Fibroblast of pulmonary artery (primary cell): ENCODE measurements around the gene POLR2J3.
"Not testable (repeated sequence)": the region's sequence is repeated elsewhere in the genome, so short reads cannot be mapped to it uniquely, and the experiment has no call there.

Source experiments
- DNase-seq: peaks from one replicate; pipeline ENCODE4 v3.0.0-alpha.2; 2010; ENCODE audit warnings: low read depth
- H3K4me3 ChIP-seq: replicated peaks from 2 replicates; pipeline ENCODE4 v1.5.1; 2011; ENCODE audit warnings: low read depth, mild to moderate bottlenecking, control low read depth, low read length, moderate library complexity
- TF ChIP-seq, protein P1 (sequence below): IDR thresholded peaks from 2 replicates; pipeline ENCODE4 v1.5.1; 2011; ENCODE audit warnings: mild to moderate bottlenecking, control low read depth, low read length, inconsistent platforms; ENCODE audit errors: missing control alignments

Gene POLR2J3

DNA sequence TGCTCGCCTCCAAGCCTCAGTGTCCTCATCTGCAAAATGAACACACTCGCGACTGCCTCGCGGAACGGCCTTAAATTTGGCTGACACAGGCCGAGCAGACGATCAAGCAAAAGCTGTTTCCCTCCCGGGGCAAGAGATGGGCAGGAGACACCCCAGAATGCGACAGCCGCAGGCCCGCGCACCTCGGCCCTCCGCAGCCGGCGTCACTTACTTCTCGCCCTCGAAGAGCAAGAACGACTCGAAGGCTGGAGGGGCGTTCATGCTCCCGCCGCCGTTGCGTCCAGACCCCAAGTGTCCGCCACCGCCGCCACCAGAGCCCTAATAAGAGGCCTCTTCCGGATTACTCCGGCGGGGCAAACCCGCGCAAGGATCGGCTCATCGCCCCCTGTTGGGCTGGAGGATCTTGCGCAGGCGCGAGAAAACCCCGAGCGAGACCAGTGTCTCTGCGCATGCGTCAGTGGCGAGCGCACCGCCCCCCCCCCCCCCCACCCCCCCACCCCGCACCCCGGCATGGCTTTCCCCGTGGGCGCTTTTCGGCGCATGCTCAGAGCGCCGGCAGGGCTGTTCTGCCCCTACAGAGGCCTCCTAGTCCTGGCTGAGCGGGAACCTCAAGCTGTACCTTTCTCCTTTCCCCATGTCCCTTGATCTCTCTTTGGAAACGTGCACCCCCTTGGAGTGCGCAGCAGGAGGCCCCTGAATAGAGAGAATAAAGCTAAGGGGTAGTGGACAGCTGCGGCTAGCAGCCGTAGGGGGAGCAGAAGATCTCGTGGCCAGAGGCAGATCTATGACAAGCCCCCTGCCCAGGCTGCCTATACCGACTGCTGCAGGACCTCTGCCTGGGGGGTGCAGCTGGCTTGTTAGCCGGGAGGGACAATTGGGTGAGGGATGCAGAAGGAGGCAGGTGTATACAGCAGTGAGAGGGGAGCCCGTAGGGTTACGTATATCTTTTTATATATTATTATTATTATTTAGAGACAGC is at the start of gene POLR2J3:
POLR2J3 (minus strand) TSS at position 323 of the 979 bp plus-strand sequence; CDS start at position 261, 62 bp downstream.
- peak within 1 kb of the TSS; percentile 56 for H3K4me3 ChIP-seq
- DNase-seq: peak; percentile 96
- TF ChIP-seq, protein P1, sequence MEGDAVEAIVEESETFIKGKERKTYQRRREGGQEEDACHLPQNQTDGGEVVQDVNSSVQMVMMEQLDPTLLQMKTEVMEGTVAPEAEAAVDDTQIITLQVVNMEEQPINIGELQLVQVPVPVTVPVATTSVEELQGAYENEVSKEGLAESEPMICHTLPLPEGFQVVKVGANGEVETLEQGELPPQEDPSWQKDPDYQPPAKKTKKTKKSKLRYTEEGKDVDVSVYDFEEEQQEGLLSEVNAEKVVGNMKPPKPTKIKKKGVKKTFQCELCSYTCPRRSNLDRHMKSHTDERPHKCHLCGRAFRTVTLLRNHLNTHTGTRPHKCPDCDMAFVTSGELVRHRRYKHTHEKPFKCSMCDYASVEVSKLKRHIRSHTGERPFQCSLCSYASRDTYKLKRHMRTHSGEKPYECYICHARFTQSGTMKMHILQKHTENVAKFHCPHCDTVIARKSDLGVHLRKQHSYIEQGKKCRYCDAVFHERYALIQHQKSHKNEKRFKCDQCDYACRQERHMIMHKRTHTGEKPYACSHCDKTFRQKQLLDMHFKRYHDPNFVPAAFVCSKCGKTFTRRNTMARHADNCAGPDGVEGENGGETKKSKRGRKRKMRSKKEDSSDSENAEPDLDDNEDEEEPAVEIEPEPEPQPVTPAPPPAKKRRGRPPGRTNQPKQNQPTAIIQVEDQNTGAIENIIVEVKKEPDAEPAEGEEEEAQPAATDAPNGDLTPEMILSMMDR: peak; percentile 40

DNA sequence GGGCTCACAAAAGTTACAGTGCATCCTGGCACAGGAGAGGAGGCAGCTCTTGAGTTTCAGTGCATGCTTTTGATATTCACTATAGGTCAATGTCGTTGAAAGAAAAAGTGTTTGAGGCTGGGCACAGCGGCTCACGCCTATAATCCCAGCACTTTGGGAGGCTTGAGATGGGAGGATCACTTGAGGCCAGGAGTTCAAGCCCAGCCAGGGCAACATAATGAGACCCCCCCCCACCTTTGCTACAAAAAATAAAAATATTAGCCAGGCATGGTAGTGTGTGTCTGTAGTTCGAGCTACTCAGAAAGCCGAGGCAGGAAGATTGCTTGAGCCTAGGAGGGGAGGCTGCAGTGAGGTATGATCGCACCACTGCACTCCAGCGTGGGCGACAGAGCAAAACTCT is 45.7 kb upstream of the POLR2J3 start:
- not testable (repeated sequence) for H3K4me3 ChIP-seq, DNase-seq

DNA sequence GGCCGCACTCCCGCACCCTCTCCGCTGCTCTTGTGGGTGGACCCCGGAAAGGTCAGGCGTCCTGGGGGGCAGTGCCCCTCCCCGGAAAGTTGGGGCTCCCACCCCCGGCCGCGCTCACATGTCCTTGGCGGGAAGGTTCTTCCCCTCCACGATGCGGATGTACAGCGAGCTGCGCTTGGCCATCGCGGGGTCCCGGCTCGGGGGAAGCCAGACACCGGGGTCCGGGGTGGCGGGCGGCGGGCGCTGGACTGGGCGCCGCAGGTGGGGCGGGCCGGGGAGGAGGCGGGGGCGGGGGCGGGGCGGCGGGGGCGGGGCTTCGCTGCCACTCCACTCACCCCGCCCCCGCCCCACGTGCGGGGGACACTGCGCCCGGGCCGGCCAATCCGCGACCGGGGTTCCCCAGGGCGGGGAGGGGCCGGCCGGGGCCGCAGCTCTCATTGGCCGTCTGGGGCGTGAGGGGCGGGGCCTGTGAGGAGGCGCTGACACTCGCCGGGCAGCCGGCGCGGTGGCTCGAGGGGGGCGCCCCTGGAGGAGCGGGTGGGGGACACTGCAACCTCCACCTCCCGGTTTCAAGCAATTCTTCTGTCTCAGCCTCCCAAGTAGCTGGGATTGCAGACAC is 44.2 kb upstream of the POLR2J3 start, which contains the start of gene RASA4:
RASA4 (minus strand) TSS at position 250 of the 619 bp plus-strand sequence; CDS start at position 183, 67 bp downstream.
- not testable (repeated sequence) for DNase-seq
- peak within 1 kb of the TSS; percentile 47 for H3K4me3 ChIP-seq

DNA sequence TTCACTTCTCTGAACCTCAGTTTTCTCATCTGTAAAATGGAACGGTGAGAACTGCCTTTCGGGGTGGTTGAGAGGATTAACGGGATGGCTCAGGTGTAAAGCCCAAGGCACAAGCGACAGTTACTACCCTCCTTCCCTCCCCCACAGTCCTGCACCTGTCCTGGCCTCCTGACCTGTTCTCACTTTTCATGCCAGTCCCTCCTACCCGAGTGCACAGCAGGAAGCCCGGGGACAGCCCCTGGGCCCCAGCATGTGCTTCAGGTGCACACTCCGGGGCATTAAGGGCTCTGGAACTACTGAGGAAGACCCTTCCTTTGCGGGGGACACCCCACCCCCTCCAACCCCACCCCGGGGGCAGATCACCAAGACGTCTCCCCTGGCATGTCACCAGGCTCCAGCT is 43.5 kb upstream of the POLR2J3 start:
- not testable (repeated sequence) for DNase-seq, H3K4me3 ChIP-seq

DNA sequence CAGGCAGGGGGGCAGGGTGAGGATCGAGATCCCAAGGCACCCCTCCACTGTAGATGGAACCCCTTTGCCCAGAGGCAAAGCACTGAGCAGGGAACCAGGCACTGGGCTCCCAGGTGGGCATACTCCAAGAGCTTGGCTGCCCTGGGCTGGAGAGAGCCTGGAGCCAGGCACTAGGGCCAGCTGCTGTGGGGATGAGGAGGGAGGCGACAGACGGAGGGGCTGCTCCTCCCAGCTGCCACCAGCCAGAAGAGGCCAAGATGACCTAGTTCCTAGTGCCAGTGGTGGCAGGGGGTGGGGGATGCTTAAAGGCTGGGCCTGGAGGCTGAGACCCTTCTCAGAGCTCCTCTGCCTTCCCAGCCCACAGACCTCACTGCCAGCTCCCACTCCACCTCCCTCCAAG is 42.5 kb upstream of the POLR2J3 start:
- DNase-seq, H3K4me3 ChIP-seq: not testable (repeated sequence)

DNA sequence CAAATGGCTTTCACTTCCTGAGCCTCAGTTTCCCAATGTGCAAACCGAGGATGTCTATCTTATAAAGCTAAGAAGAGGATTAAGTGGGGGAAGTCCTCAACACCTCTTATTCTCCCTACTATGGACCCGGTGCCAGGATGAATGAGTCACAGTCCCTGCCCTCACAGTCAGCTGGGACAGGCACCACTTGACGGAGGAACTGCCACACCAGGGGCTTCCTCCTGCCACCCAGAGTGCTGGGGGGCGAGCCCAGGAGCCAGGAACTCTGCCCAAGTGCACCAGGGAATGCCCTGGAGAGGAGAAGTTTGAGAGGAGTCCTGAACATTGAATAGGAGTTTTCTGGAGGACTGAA is 41.9 kb upstream of the POLR2J3 start:
- not testable (repeated sequence) for DNase-seq, H3K4me3 ChIP-seq

DNA sequence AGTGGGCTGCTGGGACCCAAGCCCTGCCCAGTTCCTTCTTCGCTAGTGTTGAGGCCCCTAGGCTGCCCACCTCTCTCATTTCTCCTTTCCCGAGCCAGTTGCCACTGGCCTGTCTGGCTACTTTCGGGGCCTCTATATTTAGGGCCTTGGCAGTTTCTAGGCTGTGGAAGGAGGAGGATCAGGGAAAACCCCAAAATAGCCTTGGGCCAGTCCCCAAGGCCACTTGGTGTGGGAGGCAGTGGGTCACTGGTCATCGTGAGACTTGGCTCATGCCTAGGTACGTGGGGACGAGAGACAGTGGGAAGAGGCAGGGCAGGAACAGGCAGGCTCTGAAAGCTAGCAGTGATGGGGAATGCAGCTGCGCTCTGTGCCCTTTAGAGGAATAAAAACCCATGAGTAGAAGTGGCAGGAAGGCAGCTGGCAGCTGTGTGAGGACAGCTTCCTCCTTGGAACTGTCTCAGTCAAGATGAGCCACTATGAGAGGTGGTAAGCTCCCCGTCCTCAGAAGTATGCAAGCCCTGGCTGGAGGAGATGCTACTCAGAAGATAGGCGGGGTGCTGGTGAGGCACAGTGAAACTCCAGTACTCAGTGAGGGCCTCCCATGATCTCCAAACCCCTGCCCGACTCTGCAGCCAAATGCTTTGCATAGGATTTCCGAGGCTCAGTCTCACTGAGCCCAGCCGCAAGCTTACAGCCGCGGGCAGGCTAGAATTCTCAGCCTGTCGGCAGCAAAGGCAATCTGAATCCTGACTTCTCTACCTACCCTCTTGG is 41.4 kb upstream of the POLR2J3 start:
- DNase-seq, H3K4me3 ChIP-seq: not testable (repeated sequence)

DNA sequence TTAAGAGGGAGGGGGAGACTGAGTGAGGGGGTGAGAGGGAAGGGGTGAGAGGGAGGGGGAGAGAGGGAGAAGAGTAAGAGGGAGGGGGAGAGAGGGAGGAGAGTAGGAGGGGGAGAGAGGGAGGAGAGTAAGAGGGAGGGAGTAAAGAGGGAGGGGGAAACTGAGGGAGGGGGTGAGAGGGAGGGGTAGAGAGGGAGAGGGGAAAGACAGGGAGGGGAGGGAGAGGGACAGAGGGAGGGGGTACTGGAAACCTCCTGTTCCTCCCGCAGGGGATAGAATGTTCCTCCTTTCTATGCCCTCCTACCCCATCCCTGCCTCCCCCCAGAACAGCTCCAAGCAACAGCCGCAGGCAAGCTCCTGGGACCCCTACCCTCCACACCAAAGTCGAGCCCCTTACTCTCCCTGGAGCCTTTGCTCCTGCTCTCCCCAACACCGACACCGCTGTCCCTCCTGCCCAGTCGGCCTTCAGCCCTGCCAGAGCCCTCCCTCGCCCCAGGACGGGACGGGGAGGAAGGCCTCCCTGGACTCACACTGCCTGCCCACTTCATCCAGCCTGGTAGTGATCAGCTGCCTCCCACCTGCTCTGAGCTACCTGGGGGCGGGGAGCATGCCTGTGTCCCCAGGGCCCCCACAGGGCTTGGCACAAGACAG is 39.4 kb upstream of the POLR2J3 start:
- H3K4me3 ChIP-seq: not testable (repeated sequence)
- DNase-seq: peak; percentile 18

DNA sequence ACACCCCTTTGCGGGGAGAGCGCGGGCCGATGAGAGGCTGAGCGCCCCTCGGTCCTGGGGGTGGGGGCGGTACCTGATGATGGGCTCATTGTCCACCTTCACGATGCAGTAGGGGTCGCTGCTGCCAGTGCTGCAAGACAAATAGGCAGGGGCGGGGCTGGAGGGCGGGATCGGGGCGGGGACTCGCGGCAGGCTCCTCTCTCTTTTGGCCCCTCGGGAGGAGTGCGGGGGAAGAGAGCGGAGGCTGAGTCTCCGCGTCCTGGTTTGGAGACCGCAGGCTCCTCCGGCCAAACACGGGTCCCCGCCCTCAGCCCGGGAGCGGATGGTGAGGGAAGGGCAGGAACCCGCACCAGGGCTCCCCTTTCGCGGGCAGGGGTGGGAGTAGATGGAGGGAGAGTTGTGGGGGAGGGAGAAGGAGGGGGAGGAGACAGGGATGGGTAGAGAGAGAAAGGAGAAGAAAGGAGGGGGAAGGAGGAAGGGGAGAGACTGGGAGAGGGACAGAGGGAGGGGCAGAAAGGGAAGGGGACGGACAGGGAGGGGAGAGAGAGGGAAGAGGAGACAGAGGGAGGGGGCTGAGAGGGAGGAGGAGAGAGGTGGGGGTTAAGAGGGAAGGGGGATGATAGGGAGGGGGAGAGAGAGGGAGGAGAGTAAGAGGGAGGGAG is 38.8 kb upstream of the POLR2J3 start:
- H3K4me3 ChIP-seq, DNase-seq: not testable (repeated sequence)

DNA sequence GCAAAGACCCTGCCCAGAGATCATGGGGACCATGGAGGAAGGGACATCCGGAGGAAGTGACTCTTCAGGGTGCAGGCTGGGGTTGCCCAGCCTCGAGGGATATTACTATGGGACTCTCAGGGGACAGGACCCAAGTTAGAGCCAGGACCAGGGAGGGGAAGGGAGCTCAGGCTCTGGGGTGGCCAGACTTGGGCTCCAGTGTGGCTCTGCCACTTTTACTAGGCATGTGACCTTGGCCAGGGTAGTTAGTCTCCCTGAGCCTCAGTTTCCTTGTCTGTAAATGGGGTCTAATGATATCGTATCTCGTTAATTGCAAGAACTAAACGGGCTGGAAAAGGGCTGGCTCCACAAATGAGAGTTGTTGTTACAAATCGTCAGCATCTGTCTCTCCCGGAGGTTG is 38.1 kb upstream of the POLR2J3 start:
- not testable (repeated sequence) for DNase-seq, H3K4me3 ChIP-seq

DNA sequence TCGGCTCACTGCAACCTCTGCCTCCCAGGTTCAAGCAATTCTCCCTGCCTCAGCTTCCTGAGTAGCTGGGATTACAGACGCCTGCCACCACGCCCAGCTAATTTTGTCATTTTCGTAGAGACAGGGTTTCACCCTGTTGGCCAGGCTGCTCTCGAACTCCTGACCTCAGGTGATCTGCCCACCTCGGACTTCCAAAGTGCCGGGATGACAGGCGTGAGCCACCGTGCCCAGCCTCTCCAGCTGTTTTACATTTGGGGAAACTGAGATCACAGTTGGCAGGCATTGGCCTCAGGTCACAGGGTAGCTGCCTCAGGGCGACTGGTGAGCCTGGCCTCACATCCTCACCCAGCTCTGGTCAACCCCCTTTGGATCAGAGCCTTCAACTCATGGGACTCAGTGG is 37.4 kb upstream of the POLR2J3 start:
- not testable (repeated sequence) for DNase-seq, H3K4me3 ChIP-seq

DNA sequence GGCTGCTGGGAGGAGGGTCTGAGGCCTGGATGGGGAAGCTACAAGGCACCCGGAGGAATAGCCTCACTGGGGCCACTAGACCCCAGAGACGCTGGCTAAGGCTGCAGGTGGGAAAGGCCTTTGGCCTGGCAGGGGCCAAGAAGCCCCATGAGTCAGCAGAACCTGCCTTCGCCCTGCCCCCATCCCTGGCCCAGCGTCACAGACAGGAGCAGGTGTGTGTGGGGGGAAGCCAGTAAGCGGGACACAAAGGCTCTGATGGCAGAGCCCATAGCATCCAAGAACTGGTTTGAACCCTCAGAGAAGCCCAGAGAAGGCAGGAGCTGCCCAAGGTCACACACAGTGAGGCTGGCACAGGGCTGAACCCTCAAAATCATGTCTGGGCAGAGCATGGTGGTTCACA is 34.5 kb upstream of the POLR2J3 start:
- not testable (repeated sequence) for H3K4me3 ChIP-seq, DNase-seq

DNA sequence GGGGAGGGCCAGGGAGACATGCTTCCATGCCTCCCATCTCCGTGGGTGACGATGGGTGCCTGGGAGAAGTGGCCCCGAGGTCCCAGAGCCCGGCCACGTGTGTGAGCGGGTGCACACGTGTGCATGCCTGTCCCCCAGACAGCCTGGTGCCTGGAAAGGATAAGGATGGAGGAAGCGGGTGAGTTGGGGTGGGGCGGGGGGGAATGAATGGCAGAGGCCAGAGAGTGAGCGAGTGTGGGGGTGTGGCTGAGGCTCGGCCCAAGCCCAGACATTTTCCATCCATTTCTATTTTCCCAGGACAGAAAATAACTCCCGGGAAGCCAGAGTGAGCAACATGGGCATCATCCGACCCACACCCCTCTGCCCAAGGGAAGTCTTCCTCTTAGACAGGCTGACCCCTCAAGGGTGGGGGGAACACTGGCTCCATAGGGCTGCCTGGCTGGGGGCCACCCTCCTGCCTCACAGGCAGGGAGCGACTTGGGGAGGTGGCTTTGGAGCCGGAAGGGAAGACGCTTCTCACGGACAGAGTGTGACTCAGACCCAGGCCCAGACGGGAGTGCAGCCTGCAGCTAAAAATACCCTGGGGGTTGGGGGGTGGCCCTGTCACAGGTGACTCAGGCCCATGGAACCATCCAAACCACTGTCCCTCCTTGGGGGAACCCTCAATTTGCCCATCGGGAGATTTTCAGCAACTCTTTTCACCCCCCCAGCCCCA is 32.2 kb upstream of the POLR2J3 start:
- DNase-seq: not testable (repeated sequence)

DNA sequence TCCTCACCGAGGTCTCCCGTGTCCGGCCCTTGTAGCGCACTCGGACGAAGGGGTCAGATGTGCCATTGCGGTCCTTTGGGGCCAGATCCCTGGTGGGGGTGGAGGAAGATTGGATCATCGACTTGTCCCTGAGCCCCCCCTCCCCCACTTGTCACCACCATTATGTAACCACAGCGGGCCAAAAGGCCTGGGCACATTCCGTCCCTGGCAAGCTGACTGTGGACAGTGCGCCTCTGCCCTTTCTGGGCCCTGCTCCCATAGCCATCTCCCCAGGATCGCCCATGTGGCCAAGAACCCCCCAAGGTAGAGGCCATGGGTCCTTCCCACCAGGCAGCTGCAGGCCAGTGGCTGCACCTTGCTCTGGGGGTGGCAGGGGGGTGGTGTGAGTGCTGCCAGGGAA is 29.9 kb upstream of the POLR2J3 start:
- DNase-seq, H3K4me3 ChIP-seq: not testable (repeated sequence)

More for the DNA sequence above, 32.2 kb upstream of the POLR2J3 start:
- not testable (repeated sequence) for H3K4me3 ChIP-seq

DNA sequence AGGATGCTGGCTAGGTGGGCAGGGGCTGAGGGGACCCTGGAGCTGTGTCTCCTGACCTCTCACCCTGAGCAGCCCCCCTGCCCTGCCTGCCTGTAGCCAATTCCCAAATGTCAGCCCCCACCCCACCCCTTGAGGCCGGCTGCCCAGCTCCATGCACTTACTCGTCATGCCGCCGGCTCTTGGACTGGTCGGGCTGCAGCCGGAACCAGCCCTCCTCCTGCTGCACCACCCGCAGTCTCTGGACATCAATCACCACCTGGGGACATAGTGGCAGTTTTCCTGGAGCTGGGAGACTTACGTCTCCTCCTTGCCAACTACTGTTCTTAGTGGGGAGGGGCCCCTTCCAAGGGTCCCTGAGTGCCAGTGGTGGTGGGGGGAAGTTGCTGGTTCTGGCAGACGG is 27.3 kb upstream of the POLR2J3 start:
- DNase-seq, H3K4me3 ChIP-seq: not testable (repeated sequence)

DNA sequence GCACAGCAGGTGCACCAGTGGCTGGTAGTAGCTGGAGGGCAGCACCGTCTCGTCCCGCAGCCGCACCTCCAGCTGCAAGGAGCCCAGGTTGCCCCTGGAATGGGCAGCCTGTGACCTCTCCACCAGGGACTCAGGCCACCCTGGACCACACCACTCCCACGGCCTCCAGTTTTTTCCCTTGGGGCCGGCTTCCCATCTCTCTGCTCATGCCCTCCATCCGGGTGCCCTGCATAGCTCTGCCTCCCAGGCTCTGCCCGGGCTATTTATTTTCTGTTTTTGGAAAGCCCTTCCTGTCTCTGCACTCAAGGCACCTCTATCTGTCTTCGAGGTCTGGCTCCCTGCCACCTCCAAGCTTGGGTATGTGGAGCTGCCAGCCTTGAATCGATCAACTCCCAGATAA is 23.7 kb upstream of the POLR2J3 start:
- not testable (repeated sequence) for DNase-seq, H3K4me3 ChIP-seq
